Skeletal muscle tissue (tissue), 4 donors: Measurements from ENCODE around the gene KCNK3. TPM values are rescaled to one million over a fixed set of nuclear protein-coding genes. Genes with fewer than 3 reads are reported as not detected.

Experiments
- H3K27ac ChIP-seq: one replicate; pipeline ENCODE4 v1.7.0; 2013; ENCODE audit warnings: mild to moderate bottlenecking, low read depth, low read length, inconsistent platforms
- H3K27me3 ChIP-seq, 3 donors: one replicate each; pipeline ENCODE4 v1.7.0; 2013; ENCODE audit warnings: low read length in 3 of 3; ENCODE audit not compliant: control insufficient read depth in 3 of 3, insufficient read depth in 3 of 3
- H3K36me3 ChIP-seq, 3 donors: one replicate each; pipeline ENCODE4 v1.7.0; 2013; ENCODE audit warnings: low read length in 3 of 3; ENCODE audit not compliant: control insufficient read depth in 3 of 3, insufficient read depth in 3 of 3
- H3K4me1 ChIP-seq, 3 donors: one replicate each; pipeline ENCODE4 v1.7.0; 2013; ENCODE audit warnings: low read length in 3 of 3, mild to moderate bottlenecking in 3 of 3; ENCODE audit not compliant: control insufficient read depth in 3 of 3, insufficient read depth in 3 of 3
- H3K4me3 ChIP-seq, 3 donors: one replicate each; pipeline ENCODE4 v1.7.0; 2013; ENCODE audit warnings: low read length in 3 of 3
- H3K9ac ChIP-seq, 3 donors: one replicate each; pipeline ENCODE4 v1.7.0; 2013; ENCODE audit warnings: low read length in 3 of 3, mild to moderate bottlenecking in 3 of 3, moderate library complexity in 2 of 3, low read depth in 1 of 3
- H3K9me3 ChIP-seq, 3 donors: one replicate each; pipeline ENCODE4 v1.7.0; 2013; ENCODE audit warnings: low read length in 3 of 3; ENCODE audit not compliant: control insufficient read depth in 3 of 3
- total RNA-seq: library from RNA; depleted of rRNA; stranded (reverse); fragments of >200 nt; gene quantifications from one replicate; pipeline ENCODE4 v1.2.3, GENCODE V29; 2014
- donor health status: Osteomylitis.

KCNK3 gene
- total RNA-seq, 1 donor from 2014 or later = 0.52 TPM

DNA sequence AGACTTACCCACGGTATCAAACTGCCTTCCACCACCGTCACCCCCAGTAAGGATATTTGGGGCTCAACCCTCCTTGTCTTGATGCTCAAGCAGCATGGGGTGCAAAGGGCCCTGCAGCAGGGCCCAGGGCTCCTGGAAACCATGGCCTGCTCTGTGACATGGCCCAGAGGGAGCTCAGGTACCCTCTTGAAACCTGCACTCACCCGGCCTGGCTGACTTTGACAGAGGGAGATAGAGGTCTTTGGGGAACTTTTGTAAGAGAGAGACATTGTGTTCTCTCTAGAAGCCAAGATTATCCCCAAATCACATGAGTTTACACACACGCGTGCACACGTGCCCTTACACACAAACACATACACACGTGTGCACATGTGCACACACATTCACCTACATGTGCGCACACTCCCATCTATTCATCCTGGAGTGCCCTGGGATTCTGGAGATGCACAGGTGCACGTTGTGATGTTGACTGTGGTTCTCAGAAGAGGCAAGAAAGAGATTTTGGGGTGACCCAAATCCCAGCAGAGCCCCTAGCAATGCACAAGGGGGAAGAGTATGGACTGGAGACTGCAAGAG, 19.6 kb upstream of the KCNK3 start:
- Histone ChIP-seq H3K4me3 (no peak overlapping the region), H3K4me1 (no peaks in the 10 kb centered on the region), H3K9ac (no peak overlapping the region), H3K27ac (no peak overlapping the region), H3K36me3 (no peaks in the 10 kb centered on the region), H3K9me3 (no peaks in the 10 kb centered on the region), H3K27me3 (peaks cover 14 to 38% (median 32%) of the 10 kb centered on the region in 3 donors)

DNA sequence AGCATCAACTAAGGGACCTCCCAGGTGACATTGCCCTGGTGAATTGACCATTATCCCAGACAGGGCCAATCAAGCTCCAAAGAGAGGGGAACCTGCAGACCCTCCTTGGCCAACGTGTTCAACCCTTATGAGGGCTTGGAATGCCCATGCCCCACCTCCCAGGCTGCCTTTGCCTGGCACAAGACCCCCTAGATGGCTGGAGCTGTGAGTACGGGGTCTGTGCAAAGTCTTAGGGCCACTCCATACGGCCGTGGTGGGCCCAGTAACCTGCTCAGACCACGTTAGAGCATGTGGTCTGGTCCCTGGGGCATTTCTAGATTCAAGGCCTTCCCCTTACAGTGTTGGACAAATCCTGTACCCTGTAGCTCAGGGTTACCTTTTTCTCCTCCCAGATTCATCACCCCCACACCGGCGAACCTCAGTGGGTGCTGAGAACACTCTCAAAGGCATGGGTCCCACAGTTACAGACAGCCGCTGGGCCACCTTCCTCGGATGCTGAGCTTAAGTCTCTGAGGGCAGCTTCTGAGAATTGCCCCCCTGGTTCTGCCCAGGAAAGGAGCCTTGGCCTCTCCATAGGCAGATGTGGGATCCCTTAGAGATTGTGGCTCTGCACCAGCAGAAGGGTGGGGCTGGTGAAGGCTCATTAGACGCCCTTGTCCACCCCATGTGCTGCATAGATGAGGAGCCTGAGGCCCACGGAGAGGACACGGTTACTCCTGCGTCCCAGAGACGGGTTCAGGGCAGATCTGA, 18.3 kb upstream of the KCNK3 start:
- Histone ChIP-seq H3K27me3 (peaks cover 11 to 42% (median 22%) of the 10 kb centered on the region in 3 donors), H3K27ac (no peak overlapping the region), H3K9me3 (no peaks in the 10 kb centered on the region), H3K36me3 (no peaks in the 10 kb centered on the region), H3K4me3 (no peak overlapping the region), H3K4me1 (no peaks in the 10 kb centered on the region), H3K9ac (no peak overlapping the region)

DNA sequence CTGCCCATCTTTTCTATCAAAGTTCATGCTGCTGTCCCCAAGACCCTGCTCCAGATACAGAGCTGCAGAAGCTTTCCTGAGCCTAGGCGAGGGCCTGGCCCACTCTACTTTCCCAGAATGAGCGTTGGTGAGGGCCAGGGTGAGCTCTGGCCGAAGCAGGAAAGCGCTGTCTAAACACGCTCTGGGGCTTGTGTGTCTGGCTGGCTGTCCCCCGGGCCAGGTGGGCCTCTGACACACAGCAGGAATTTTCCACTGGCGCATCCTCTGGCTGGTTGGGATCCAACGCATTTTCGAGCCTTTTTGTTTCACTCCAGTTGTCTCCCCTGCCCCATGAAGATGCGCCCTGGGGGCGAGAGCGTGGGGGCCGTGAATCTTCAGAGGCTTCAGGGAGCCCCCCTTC, 17.8 kb upstream of the KCNK3 start:
- no peaks in the 10 kb centered on the region for H3K9me3 ChIP-seq
- peaks cover 7 to 42% (median 21%) of the 10 kb centered on the region in 3 donors for H3K27me3 ChIP-seq
- no peaks in the 10 kb centered on the region for H3K4me1 ChIP-seq
- no peak overlapping the region for H3K4me3 ChIP-seq
- no peaks in the 10 kb centered on the region for H3K36me3 ChIP-seq
- H3K9ac ChIP-seq = no peak overlapping the region
- no peak overlapping the region for H3K27ac ChIP-seq

DNA sequence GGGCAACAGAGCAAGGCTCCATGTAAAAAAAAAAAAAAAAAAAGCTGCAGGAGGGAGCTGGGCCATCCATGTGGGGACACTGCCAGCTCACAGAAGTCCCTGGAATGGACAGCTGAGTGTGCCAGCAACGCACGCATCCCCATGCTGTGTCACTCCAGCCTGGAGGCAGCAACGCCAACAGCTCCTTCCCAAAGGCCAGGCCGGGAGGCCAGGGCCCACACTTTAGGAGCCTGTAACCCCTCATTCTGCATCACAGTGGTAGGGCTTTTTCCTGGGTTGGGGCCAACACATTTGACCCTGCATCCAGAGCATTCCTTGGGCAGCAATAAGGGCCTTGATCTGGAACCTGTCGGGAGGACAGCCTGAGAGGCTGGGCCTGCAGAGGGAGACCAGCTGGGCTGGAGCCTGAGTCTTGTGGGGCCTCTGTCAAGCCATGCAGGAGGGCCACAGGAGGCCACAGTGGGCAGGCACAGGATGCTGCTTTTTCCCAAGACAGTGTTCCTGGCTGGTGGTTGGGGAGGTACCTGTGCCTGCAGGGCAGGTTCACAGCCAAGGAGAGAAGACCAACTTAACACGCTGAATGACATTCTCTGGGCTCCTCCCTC, 16.8 kb upstream of the KCNK3 start:
- Histone ChIP-seq H3K27ac (no peak overlapping the region), H3K4me1 (no peaks in the 10 kb centered on the region), H3K4me3 (no peak overlapping the region), H3K9ac (no peak overlapping the region), H3K36me3 (no peaks in the 10 kb centered on the region), H3K9me3 (no peaks in the 10 kb centered on the region), H3K27me3 (peaks cover 0 to 35% (median 14%) of the 10 kb centered on the region in 3 donors)

DNA sequence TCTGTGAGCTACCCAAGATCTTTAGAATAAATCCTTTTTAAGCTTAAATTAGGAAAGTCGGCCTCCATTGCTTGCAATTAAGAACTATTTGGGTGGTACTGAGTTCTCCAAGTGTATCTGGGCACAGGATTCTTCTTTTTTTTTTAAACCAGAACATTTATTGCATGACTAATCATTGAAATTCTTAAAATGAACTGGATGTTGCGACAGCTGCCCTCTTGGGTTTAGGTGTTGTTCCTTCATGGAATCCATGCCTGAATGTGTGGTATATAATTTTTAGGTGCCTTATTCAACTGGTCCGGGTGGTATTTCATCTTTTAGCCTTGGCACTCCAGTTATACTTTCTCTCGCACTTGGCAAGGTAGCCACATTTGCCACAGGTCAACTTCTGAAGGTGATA, 14.5 kb upstream of the KCNK3 start:
- no peaks in the 10 kb centered on the region for H3K36me3 ChIP-seq
- H3K4me1 ChIP-seq = peaks cover 0 to 7% (median 4%) of the 10 kb centered on the region in 3 donors
- H3K9me3 ChIP-seq = no peaks in the 10 kb centered on the region
- no peak overlapping the region for H3K9ac ChIP-seq
- no peak overlapping the region for H3K4me3 ChIP-seq
- H3K27ac ChIP-seq = no peak overlapping the region
- peaks cover 0 to 14% (median 3%) of the 10 kb centered on the region in 3 donors for H3K27me3 ChIP-seq

DNA sequence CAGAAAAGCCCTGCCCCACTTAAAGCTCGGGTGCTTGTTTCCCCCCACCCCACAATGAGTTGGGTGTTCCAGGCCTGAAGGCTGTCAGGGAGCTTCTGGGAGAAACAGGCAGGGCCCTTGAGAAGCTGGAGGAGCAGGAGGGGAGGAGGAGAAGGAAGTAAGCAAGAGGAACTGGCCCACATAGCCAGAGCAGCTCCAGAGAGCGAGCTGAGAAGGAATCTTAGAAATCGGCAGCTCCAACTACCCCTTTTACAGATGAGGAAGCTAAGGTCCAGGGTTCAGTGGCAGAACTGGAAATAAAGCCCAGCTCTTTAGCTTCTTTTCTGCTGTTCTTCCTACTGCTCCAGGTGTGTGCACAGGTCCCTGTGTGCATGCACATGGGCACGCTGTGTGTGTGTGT, 12.7 kb upstream of the KCNK3 start:
- peaks cover 0 to 7% (median 4%) of the 10 kb centered on the region in 3 donors for H3K4me1 ChIP-seq
- H3K9me3 ChIP-seq = no peaks in the 10 kb centered on the region
- H3K36me3 ChIP-seq = no peaks in the 10 kb centered on the region
- H3K27ac ChIP-seq = no peak overlapping the region
- H3K9ac ChIP-seq = no peak overlapping the region
- H3K27me3 ChIP-seq = peaks cover 0 to 8% (median 3%) of the 10 kb centered on the region in 3 donors
- no peak overlapping the region for H3K4me3 ChIP-seq

DNA sequence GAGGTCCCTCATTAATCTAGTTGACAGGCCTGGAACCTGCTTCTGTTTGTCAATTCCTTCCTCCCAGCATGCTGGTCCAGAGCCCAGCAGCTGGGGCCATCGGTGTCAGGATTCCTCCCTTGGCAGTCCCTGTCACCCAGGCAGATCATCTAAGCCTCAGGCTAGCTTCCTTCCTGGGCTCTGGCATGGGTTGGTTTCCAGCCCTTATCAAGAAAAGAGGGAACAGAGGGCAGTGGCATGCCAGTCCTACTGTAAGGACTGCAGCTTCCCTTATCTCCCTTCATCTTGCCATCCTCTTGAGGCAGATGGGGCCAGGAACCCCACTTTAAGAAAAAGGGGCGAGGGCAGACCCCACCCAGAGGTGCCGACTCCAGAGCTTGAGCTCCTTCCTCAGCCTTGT, 10.9 kb upstream of the KCNK3 start:
- H3K4me1 ChIP-seq = peaks cover 0 to 7% (median 4%) of the 10 kb centered on the region in 3 donors
- H3K9me3 ChIP-seq = no peaks in the 10 kb centered on the region
- no peak overlapping the region for H3K9ac ChIP-seq
- peaks cover 3 to 7% (median 3%) of the 10 kb centered on the region in 3 donors for H3K27me3 ChIP-seq
- H3K27ac ChIP-seq = no peak overlapping the region
- H3K4me3 ChIP-seq = no peak overlapping the region
- H3K36me3 ChIP-seq = no peaks in the 10 kb centered on the region

DNA sequence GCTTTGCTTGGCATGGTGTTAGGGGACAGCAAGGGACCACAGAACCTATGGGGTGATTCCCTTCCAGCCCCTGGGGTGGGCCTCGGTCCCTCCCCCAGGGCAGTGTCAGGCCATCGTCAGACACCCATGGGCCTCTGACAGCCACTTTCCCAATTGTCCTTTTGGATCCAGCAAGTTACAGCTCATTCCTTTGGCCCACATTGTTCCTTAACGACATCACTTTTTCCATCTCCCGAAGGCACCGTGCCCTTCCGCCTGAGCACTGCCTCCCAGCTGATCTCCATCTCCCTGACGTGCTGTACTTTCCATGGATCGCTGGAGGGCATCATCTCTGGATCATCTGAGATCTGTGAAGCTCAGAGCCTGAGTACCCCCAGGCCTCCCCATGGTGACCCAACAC, 10.4 kb upstream of the KCNK3 start:
- Histone ChIP-seq H3K36me3 (no peaks in the 10 kb centered on the region), H3K9me3 (no peaks in the 10 kb centered on the region), H3K4me3 (no peak overlapping the region), H3K4me1 (peaks cover 0 to 7% (median 4%) of the 10 kb centered on the region in 3 donors), H3K9ac (no peak overlapping the region), H3K27me3 (peaks cover 3 to 7% (median 4%) of the 10 kb centered on the region in 3 donors), H3K27ac (no peak overlapping the region)

DNA sequence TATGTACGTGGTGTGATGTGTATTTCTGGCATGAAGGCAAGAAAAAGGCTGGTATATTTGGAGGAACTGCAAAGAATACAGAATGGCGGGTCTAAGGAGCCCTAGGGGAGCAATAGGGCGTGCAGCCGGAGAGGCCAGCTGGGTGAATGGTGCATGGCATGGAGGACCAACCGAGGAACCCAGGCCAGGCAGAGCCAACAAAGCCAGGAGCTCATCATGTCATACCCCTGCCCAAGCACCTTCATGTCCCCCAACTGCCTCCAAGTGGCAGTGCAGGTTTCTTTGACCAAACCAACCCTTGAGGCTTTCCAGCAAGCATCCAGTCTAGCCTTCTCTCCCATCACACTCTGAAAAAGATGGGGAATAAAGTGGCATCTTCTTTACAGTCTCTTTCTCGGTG, 8.9 kb upstream of the KCNK3 start:
- Histone ChIP-seq H3K9ac (no peak overlapping the region), H3K36me3 (no peaks in the 10 kb centered on the region), H3K4me3 (no peak overlapping the region), H3K27ac (no peak overlapping the region), H3K4me1 (peaks cover 0 to 7% (median 4%) of the 10 kb centered on the region in 3 donors), H3K27me3 (peaks cover 7 to 15% (median 10%) of the 10 kb centered on the region in 3 donors), H3K9me3 (no peaks in the 10 kb centered on the region)

DNA sequence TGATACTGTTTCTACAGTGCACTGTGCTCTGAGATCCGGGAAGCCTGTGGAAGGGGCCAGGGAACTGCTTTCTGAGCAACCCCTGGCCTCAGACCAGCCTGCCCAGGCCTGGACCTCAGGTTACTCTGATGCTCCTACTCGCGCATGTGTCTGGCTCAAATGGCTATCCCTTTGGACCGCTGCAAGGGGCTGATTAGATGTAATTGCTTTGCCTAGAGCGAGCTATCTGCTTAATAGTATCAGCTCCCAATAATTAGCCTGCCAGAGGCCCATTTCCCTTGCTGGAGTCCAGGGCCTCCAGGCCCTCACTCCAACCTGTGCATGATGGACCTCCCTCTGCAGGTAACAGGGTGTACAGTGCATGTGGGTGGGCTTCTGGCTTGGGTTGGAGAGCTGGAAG, 7.2 kb upstream of the KCNK3 start:
- peaks cover 13 to 20% (median 16%) of the 10 kb centered on the region in 3 donors for H3K27me3 ChIP-seq
- H3K9ac ChIP-seq = no peak overlapping the region
- H3K4me1 ChIP-seq = peaks cover 0 to 7% (median 4%) of the 10 kb centered on the region in 3 donors
- no peaks in the 10 kb centered on the region for H3K36me3 ChIP-seq
- no peak overlapping the region for H3K27ac ChIP-seq
- no peaks in the 10 kb centered on the region for H3K9me3 ChIP-seq
- H3K4me3 ChIP-seq = no peak overlapping the region
